Liver (tissue), 9 donors: ENCODE measurements around the gene CARMIL1. TPM values are rescaled to one million over a fixed set of nuclear protein-coding genes. Genes with fewer than 3 reads are reported as not detected.

Source experiments
- DNase-seq: peaks from one replicate; pipeline ENCODE4 v3.0.0-alpha.2; 2017; ENCODE audit warnings: low spot score
- H3K27ac ChIP-seq, 2 donors: one replicate each; pipeline ENCODE4 v1.7.0; 2013; ENCODE audit warnings: inconsistent platforms in 2 of 2, low read length in 2 of 2, control low read depth in 1 of 2, low read depth in 1 of 2, mild to moderate bottlenecking in 1 of 2
- H3K27me3 ChIP-seq, 4 donors: one replicate each; pipeline versions ENCODE4 v1.6.1 to v1.7.0; 2013; ENCODE audit warnings: low read length in 3 of 4, inconsistent platforms in 1 of 4, mild to moderate bottlenecking in 1 of 4, moderate library complexity in 1 of 4; ENCODE audit not compliant: control insufficient read depth in 4 of 4, insufficient read depth in 4 of 4
- H3K36me3 ChIP-seq, 4 donors: one replicate each; pipeline versions ENCODE4 v1.6.1 to v1.7.0; 2013; ENCODE audit warnings: low read length in 3 of 4, mild to moderate bottlenecking in 3 of 4, low read depth in 1 of 4, moderate library complexity in 1 of 4; ENCODE audit not compliant: control insufficient read depth in 4 of 4, insufficient read depth in 3 of 4
- H3K4me1 ChIP-seq, 4 donors: one replicate each; pipeline versions ENCODE4 v1.6.1 to v1.7.0; 2013; ENCODE audit warnings: low read length in 3 of 4, mild to moderate bottlenecking in 3 of 4, moderate library complexity in 1 of 4; ENCODE audit not compliant: control insufficient read depth in 4 of 4, insufficient read depth in 4 of 4
- H3K4me3 ChIP-seq, 3 donors: one replicate each; pipeline versions ENCODE4 v1.6.1 to v1.7.0; 2013; ENCODE audit warnings: low read length in 3 of 3, control low read depth in 1 of 3, low read depth in 1 of 3, mild to moderate bottlenecking in 1 of 3
- H3K9ac ChIP-seq, 2 donors: one replicate each; pipeline ENCODE4 v1.7.0; 2013; ENCODE audit warnings: low read length in 2 of 2, mild to moderate bottlenecking in 2 of 2, moderate library complexity in 2 of 2, control low read depth in 1 of 2, low read depth in 1 of 2
- H3K9me3 ChIP-seq, 4 donors: one replicate each; pipeline versions ENCODE4 v1.6.1 to v1.7.0; 2013; ENCODE audit warnings: low read length in 3 of 4; ENCODE audit not compliant: control insufficient read depth in 4 of 4
- ATF3 ChIP-seq: IDR thresholded peaks from 2 replicates; pipeline ENCODE4 v1.6.1; 2016; ENCODE audit warnings: antibody characterized with exemption
- CTCF ChIP-seq: fragments of 150-350 bp; IDR thresholded peaks from 2 replicates; pipeline ENCODE4 v1.5.1; 2017; ENCODE audit warnings: improper control_type of control experiment, low read depth, low read length; ENCODE audit not compliant: missing input control
- EGR1 ChIP-seq, 2 donors: IDR thresholded peaks; 2 replicates each; pipeline ENCODE4 v1.6.1; 2016 to 2018; ENCODE audit warnings: antibody characterized with exemption in 2 of 2, low read depth in 2 of 2
- FOXA1 ChIP-seq: IDR thresholded peaks from 2 replicates; pipeline ENCODE4 v1.6.1; 2016; ENCODE audit warnings: antibody characterized with exemption
- FOXA2 ChIP-seq: IDR thresholded peaks from 2 replicates; pipeline ENCODE4 v1.6.1; 2016; ENCODE audit warnings: antibody characterized with exemption
- GABPA ChIP-seq, 2 donors: IDR thresholded peaks in 1 of 2; conservative IDR thresholded peaks in 1 of 2; 2 replicates each; pipeline ENCODE4 v1.6.1; 2016; ENCODE audit warnings: antibody characterized with exemption in 2 of 2, mild to moderate bottlenecking in 1 of 2, moderate library complexity in 1 of 2
- HNF4A ChIP-seq, 2 donors: conservative IDR thresholded peaks; 2 replicates each; pipeline ENCODE4 v1.6.1; 2016; ENCODE audit warnings: antibody characterized with exemption in 2 of 2, mild to moderate bottlenecking in 2 of 2
- HNF4G ChIP-seq: IDR thresholded peaks from 2 replicates; pipeline ENCODE4 v1.6.1; 2016; ENCODE audit warnings: antibody characterized with exemption
- JUND ChIP-seq, 2 donors: IDR thresholded peaks; 2 replicates each; pipeline ENCODE4 v1.6.1; 2016; ENCODE audit warnings: antibody characterized with exemption in 2 of 2
- MAX ChIP-seq: IDR thresholded peaks from 2 replicates; pipeline ENCODE4 v1.6.1; 2016; ENCODE audit warnings: antibody characterized with exemption
- NR2F2 ChIP-seq: IDR thresholded peaks from 2 replicates; pipeline ENCODE4 v1.6.1; 2016; ENCODE audit warnings: antibody characterized with exemption
- RAD21 ChIP-seq, 2 donors: IDR thresholded peaks; 2 replicates each; pipeline ENCODE4 v1.6.1; 2016; ENCODE audit warnings: antibody characterized with exemption in 2 of 2, mild to moderate bottlenecking in 2 of 2
- REST ChIP-seq: IDR thresholded peaks from 2 replicates; pipeline ENCODE4 v1.6.1; 2016; ENCODE audit warnings: antibody characterized with exemption, mild to moderate bottlenecking
- RXRA ChIP-seq, 2 donors: IDR thresholded peaks; 2 replicates each; pipeline ENCODE4 v1.6.1; 2017 to 2018; ENCODE audit warnings: antibody characterized with exemption in 2 of 2, mild to moderate bottlenecking in 1 of 2
- SP1 ChIP-seq: IDR thresholded peaks from 2 replicates; pipeline ENCODE4 v1.6.1; 2018; ENCODE audit warnings: antibody characterized with exemption, mild to moderate bottlenecking
- TAF1 ChIP-seq: conservative IDR thresholded peaks from 2 replicates; pipeline ENCODE4 v1.6.1; 2016; ENCODE audit warnings: antibody characterized with exemption, mild to moderate bottlenecking
- YY1 ChIP-seq: IDR thresholded peaks from 2 replicates; pipeline ENCODE4 v1.6.1; 2016; ENCODE audit warnings: antibody characterized with exemption, mild to moderate bottlenecking
- ZBTB33 ChIP-seq: IDR thresholded peaks from 2 replicates; pipeline ENCODE4 v1.6.1; 2016; ENCODE audit warnings: antibody characterized with exemption
- WGBS: extraction: QIAGEN DNeasy Blood & Tissue Kit; methylation state at CpG from one replicate; pipeline ENCODE4 v1.1.7; 2013; 5-methylcytosine and 5-hydroxymethylcytosine counted together
- polyA plus RNA-seq, 2 donors: library from polyadenylated mRNA; stranded (reverse) in 1 of 2; unstranded in 1 of 2; fragments of 200-250 nt in 1 of 2; fragments of >200 nt in 1 of 2; fragmentation: Nextera tagmentation in 1 of 2; extraction: Ambion mirVana in 1 of 2; gene quantifications; one replicate each; pipeline versions ENCODE4 v1.2.1 to v1.2.3, GENCODE V29; 2013 to 2015
- total RNA-seq, 2 donors: library from RNA; depleted of rRNA; stranded (reverse); fragments of >200 nt; gene quantifications; one replicate each; pipeline ENCODE4 v1.2.3, GENCODE V29; 2014
- donor health status: healthy.
- donor health status: healthy.
- donor health status: healthy.
- donor health status: healthy.
- donor health status: healthy.

Gene CARMIL1
- total and polyA plus RNA-seq, 4 donors: 1.4 to 9.5 (median 3.5) TPM

GRCh38 chr6:25419879-25420278 is 140.7 kb downstream of the CARMIL1 start:
- H3K9me3 ChIP-seq: no peaks in the 10 kb centered on the region
- DNase-seq: no peak
- no peaks in the 10 kb centered on the region for H3K36me3 ChIP-seq
- no peak overlapping the region for H3K27ac ChIP-seq
- H3K27me3 ChIP-seq: no peaks in the 10 kb centered on the region
- TF ChIP-seq FOXA2: no peak
- no peak for TF ChIP-seq REST
- TF ChIP-seq TAF1: no peak
- TF ChIP-seq JUND (IDR thresholded peaks at IDR 0.05): no peak
- TF ChIP-seq SP1: no peak
- no peak for TF ChIP-seq ATF3
- no peak for TF ChIP-seq YY1
- no peak for TF ChIP-seq CTCF
- no peak for TF ChIP-seq ZBTB33
- H3K4me1 ChIP-seq: peaks cover 0 to 6% (median 1%) of the 10 kb centered on the region in 4 donors
- H3K9ac ChIP-seq: no peak overlapping the region
- no peak overlapping the region for H3K4me3 ChIP-seq
- 98% methylated on average over 5 of the region's 5 CpGs for WGBS

GRCh38 chr6:25423358-25423757 is 144.2 kb downstream of the CARMIL1 start:
- 97% methylated on average over 6 of the region's 6 CpGs for WGBS
- no peak for DNase-seq
- TF ChIP-seq HNF4G (no peak), SP1 (no peak), JUND (IDR thresholded peaks at IDR 0.05) (no peak), GABPA (IDR thresholded peaks at IDR 0.05 in 1 of 2, conservative IDR thresholded peaks at IDR 0.05 in 1 of 2) (no peak), FOXA2 (no peak), EGR1 (IDR thresholded peaks at IDR 0.05; ENCODE audit: low read depth in 2 of 2) (no peak), YY1 (no peak), RXRA (IDR thresholded peaks at IDR 0.05) (no peak), ATF3 (no peak), MAX (no peak), FOXA1 (no peak), HNF4A (conservative IDR thresholded peaks at IDR 0.05) (no peak), RAD21 (IDR thresholded peaks at IDR 0.05) (no peak), ZBTB33 (no peak), CTCF (no peak), NR2F2 (no peak), TAF1 (no peak)

More at GRCh38 chr6:25423358-25423757, 144.2 kb downstream of the CARMIL1 start:
- H3K4me1 ChIP-seq: no peaks in the 10 kb centered on the region
- H3K27me3 ChIP-seq: no peaks in the 10 kb centered on the region
- H3K36me3 ChIP-seq: no peaks in the 10 kb centered on the region
- H3K27ac ChIP-seq: no peak overlapping the region
- no peak overlapping the region for H3K9ac ChIP-seq
- no peak overlapping the region for H3K4me3 ChIP-seq
- no peaks in the 10 kb centered on the region for H3K9me3 ChIP-seq
